Measurements from ENCODE around the gene FUT1.

DNA sequence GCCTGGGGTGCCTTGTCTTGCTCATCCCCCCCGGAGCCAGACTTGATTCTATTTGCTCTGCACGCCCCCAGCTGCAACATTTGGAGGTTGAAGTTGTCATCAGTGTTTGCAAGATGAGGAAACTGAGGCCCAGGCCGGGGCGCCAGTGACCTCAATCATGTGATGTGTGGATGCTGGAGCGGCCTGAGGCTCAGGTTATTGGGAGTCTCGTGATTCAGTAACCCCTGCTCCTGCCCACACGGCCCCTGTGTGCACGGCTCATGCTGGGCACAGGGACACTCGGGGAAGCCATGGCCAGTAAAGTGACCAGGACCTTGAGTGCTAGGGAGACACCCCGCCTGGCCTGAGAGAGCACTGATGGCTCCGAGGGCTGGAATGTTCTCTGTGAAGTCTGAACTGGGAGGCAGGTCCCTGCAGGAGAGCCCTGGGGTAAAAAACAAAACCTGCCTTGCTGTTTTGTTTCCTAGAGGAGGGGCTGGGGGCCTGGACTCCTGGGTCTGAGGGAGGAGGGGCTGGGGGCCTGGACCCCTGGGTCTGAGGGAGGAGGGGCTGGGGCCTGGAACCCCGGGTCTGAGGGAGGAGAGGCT lies 4.7 kb upstream of the FUT1 start:
- TF ChIP-seq SPI1 (IDR thresholded peaks at IDR 0.05; ENCODE audit: low read depth, low read length) (no peak), POLR2AphosphoS5 (IDR thresholded peaks at IDR 0.05; ENCODE audit: low read depth, low read length) (no peak), POLR2A (IDR thresholded peaks at IDR 0.05; ENCODE audit: low read depth, low read length) (no peak)

Measured in GM12891 (cell line).